Measurements from ENCODE around the gene CFAP221.

DNA sequence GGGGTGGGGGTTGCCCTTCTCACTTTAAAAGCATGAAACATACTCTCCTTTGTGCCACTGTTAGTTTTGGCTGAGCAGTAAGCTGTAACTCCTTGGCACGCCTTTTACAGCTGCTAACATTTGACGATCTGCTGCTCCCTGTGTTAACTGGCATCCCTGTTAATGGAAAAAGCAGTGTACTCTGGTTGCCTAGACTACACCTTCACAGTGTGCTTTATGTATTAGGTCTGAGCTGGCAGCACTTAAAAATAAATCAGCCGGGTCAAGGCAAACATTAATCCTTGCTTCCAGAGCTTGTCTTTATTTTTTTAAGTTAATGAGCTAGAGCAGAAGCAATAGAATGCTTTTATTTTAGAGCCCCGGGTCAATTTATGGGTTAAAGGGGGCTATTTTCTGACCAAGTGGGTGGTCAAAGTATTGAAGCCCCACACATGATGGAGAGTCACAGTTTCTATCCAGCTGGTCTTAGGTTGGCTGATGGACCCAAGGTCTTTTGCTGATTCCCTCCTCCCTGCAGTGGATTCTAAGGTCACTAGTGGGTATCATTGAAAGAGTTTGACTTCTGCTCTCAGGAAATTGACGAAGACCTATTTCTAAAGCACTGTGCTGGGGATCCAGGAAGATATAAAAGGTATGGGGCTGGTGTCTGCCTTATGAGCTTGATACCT is 54.5 kb downstream of the CFAP221 start:
- TF ChIP-seq, protein P1, sequence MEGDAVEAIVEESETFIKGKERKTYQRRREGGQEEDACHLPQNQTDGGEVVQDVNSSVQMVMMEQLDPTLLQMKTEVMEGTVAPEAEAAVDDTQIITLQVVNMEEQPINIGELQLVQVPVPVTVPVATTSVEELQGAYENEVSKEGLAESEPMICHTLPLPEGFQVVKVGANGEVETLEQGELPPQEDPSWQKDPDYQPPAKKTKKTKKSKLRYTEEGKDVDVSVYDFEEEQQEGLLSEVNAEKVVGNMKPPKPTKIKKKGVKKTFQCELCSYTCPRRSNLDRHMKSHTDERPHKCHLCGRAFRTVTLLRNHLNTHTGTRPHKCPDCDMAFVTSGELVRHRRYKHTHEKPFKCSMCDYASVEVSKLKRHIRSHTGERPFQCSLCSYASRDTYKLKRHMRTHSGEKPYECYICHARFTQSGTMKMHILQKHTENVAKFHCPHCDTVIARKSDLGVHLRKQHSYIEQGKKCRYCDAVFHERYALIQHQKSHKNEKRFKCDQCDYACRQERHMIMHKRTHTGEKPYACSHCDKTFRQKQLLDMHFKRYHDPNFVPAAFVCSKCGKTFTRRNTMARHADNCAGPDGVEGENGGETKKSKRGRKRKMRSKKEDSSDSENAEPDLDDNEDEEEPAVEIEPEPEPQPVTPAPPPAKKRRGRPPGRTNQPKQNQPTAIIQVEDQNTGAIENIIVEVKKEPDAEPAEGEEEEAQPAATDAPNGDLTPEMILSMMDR (conservative IDR thresholded peaks at IDR 0.05; ENCODE audit: low read length), result no peak
- TF ChIP-seq EZH2phosphoT487 (IDR thresholded peaks at IDR 0.05; ENCODE audit: borderline replicate concordance), result no peak
